Body of pancreas (tissue), 4 donors: ENCODE measurements around the gene ERG. TPM values are rescaled to one million over a fixed set of nuclear protein-coding genes. Genes with fewer than 3 reads are reported as not detected.

Experiments used
- ATAC-seq: fragments of 150-250 bp; one replicate; pipeline ENCODE4 v1.9.1; 2016
- DNase-seq, 4 donors: peaks; one replicate each; pipeline ENCODE4 v3.0.0-alpha.2; 2019
- H3K27ac ChIP-seq, 4 donors: fragments of 200-600 bp; sonication (generic); 1 replicate in 3 of 4; 2 replicates in 1 of 4; pipeline versions ENCODE4 v1.5.1 to v1.6.1; 2016 to 2019; ENCODE audit warnings: mild to moderate bottlenecking in 1 of 4, mixed read lengths in 1 of 4, moderate library complexity in 1 of 4
- H3K27me3 ChIP-seq, 2 donors: fragments of 200-600 bp; sonication (generic); one replicate each; pipeline ENCODE4 v1.6.0; 2016; ENCODE audit warnings: mild to moderate bottlenecking in 1 of 2
- H3K36me3 ChIP-seq, 2 donors: fragments of 200-600 bp; sonication (generic); replicated peaks in 1 of 2; 2 replicates each; pipeline ENCODE4 v1.5.1; 2016; ENCODE audit warnings: low read depth in 2 of 2; ENCODE audit not compliant: insufficient read depth in 1 of 2
- H3K4me1 ChIP-seq: fragments of 200-600 bp; sonication (generic); one replicate; pipeline ENCODE4 v1.6.0; 2016
- H3K4me3 ChIP-seq, 2 donors: fragments of 200-600 bp; sonication (generic); 1 replicate in 1 of 2; 2 replicates in 1 of 2; pipeline ENCODE4 v1.5.1; 2016 to 2019
- H3K9me3 ChIP-seq, 3 donors: fragments of 200-600 bp; sonication (generic); 1 replicate in 2 of 3; 2 replicates in 1 of 3; pipeline ENCODE4 v1.5.1; 2016
- POLR2A ChIP-seq, 3 donors: fragments of 450-650 bp; IDR thresholded peaks; one replicate each; pipeline ENCODE4 v1.6.1; 2016; ENCODE audit warnings: antibody characterized with exemption in 3 of 3, mild to moderate bottlenecking in 2 of 3
- WGBS, 2 donors: methylation state at CpG; one replicate each; pipeline ENCODE4 v1.1.5; 2017; 5-methylcytosine and 5-hydroxymethylcytosine counted together
- intact Hi-C: fragments of 100-400 bp; cut with DNase I; formaldehyde crosslinking; loops from one replicate; pipeline ENCODE4 v1.15.1; 2023
- total RNA-seq, 2 donors: library from RNA; depleted of rRNA; stranded (reverse); fragments of >200 nt; gene quantifications; one replicate each; pipeline ENCODE4 v1.1.0, GENCODE V29; 2016
- TF ChIP-seq, protein P1 (sequence below), 7 experiments: fragments of 450-650 bp in 4 of 7; fragments of 200-600 bp in 3 of 7; sonication (generic) in 3 of 7; IDR thresholded peaks; one replicate each; pipeline ENCODE4 v1.5.1; 2016 to 2019; ENCODE audit warnings: antibody characterized with exemption in 7 of 7

Gene ERG
- total RNA-seq, 2 donors from 2014 or later, result 4.2 to 7.3 TPM

DNA sequence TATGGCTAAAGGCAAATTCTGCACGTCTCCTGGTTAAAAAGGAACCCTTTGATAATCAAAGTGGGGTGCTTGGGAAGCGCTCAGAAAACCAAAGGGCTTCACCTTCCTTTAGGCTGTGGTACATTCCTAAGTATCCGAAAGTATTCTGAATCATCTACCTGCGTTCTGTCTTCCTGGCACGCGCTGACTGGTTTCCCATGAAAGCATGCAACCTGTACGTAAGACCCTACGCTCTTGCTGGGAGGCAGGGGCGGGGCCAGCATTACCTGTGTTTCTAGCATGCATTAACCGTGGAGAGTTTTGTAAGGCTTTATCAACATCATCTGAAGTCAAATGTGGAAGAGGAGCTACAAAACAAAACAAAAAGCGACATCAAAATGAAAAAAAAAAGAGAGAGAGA lies 96.0 kb downstream of the ERG start:
- ATAC-seq (no peak), DNase-seq (no peak)
- Histone ChIP-seq H3K4me3 (no peak overlapping the region), H3K4me1 (no peaks in the 10 kb centered on the region), H3K9me3 (no peaks in the 10 kb centered on the region), H3K36me3 (no peaks in the 10 kb centered on the region), H3K27ac (no peak overlapping the region), H3K27me3 (peaks cover 0 to 6% of the 10 kb centered on the region in 2 donors)
- intact Hi-C loops, result no loop called here
- WGBS, 2 donors, result 61 to 68% methylated on average over 11 of the region's 11 CpGs
- no peak for TF ChIP-seq POLR2A (IDR thresholded peaks at IDR 0.05)
- TF ChIP-seq, protein P1, sequence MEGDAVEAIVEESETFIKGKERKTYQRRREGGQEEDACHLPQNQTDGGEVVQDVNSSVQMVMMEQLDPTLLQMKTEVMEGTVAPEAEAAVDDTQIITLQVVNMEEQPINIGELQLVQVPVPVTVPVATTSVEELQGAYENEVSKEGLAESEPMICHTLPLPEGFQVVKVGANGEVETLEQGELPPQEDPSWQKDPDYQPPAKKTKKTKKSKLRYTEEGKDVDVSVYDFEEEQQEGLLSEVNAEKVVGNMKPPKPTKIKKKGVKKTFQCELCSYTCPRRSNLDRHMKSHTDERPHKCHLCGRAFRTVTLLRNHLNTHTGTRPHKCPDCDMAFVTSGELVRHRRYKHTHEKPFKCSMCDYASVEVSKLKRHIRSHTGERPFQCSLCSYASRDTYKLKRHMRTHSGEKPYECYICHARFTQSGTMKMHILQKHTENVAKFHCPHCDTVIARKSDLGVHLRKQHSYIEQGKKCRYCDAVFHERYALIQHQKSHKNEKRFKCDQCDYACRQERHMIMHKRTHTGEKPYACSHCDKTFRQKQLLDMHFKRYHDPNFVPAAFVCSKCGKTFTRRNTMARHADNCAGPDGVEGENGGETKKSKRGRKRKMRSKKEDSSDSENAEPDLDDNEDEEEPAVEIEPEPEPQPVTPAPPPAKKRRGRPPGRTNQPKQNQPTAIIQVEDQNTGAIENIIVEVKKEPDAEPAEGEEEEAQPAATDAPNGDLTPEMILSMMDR (IDR thresholded peaks at IDR 0.05), result no peak

- no peaks in the 10 kb centered on the region for H3K4me1 ChIP-seq
- H3K36me3 ChIP-seq, result no peaks in the 10 kb centered on the region
- intact Hi-C loops, result no loop called here
- no peaks in the 10 kb centered on the region for H3K9me3 ChIP-seq
- TF ChIP-seq, protein P1 (IDR thresholded peaks at IDR 0.05), result no peak
- TF ChIP-seq POLR2A (IDR thresholded peaks at IDR 0.05), result no peak
- H3K4me3 ChIP-seq, result no peak overlapping the region
- no peak for ATAC-seq
- peaks cover 0 to 6% of the 10 kb centered on the region in 2 donors for H3K27me3 ChIP-seq
- no peak for DNase-seq
- WGBS, 2 donors, result 52 to 54% methylated on average over 12 of the region's 12 CpGs
- no peak overlapping the region for H3K27ac ChIP-seq
Measured at GRCh38 chr21:38401191-38401926, 96.9 kb downstream of the ERG start.

- DNase-seq, result no peak
- H3K36me3 ChIP-seq, result no peaks in the 10 kb centered on the region
- H3K4me3 ChIP-seq, result no peak overlapping the region
- peaks cover 0 to 6% of the 10 kb centered on the region in 2 donors for H3K27me3 ChIP-seq
- H3K9me3 ChIP-seq, result no peaks in the 10 kb centered on the region
- intact Hi-C loops, result no loop called here
- no peaks in the 10 kb centered on the region for H3K4me1 ChIP-seq
- TF ChIP-seq, protein P1 (IDR thresholded peaks at IDR 0.05), result no peak
- no peak for TF ChIP-seq POLR2A (IDR thresholded peaks at IDR 0.05)
- no peak overlapping the region for H3K27ac ChIP-seq
- ATAC-seq, result no peak
- WGBS, 2 donors, result 45 to 50% methylated on average over 13 of the region's 13 CpGs
Measured at GRCh38 chr21:38400195-38400919, 97.9 kb downstream of the ERG start.

DNA sequence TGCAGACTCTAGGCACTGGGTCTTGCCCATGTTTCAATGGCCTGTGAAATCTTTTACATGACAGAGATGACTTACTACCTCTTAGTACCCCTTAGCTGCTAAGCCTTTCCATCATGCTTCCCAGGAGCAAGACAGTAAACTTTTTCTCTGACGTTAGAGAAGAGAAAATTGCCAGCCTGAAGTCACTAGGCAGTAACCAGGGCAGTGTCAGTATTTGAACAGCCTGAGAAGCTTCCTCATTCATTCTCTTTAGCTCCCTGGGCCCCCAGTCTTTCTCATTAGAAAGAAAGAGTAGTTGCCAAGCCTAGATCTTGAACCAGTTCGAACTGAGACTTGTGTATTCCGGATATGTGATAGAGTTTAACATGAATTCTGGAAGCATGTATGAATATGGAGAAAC lies 99.2 kb downstream of the ERG start:
- 45 to 71% methylated on average over 3 of the region's 3 CpGs for WGBS, 2 donors
- ATAC-seq (no peak), DNase-seq (no peak)
- TF ChIP-seq, protein P1 (IDR thresholded peaks at IDR 0.05), result no peak
- no peak for TF ChIP-seq POLR2A (IDR thresholded peaks at IDR 0.05)
- intact Hi-C loops, result no loop called here
- Histone ChIP-seq H3K36me3 (no peaks in the 10 kb centered on the region), H3K27ac (no peak overlapping the region), H3K4me1 (no peaks in the 10 kb centered on the region), H3K4me3 (no peak overlapping the region), H3K27me3 (peaks cover 0 to 6% of the 10 kb centered on the region in 2 donors), H3K9me3 (no peaks in the 10 kb centered on the region)
